ENCODE data around the gene NFATC4.

NFATC4 gene

GRCh38 chr14:24356208-24356607, 11.8 kb upstream of the NFATC4 start (continued):
- TF ChIP-seq TSHZ1 (tag by site-specific recombination; IDR thresholded peaks at IDR 0.05; ENCODE audit: borderline replicate concordance) (no peak), ZFP69B (tag by site-specific recombination; IDR thresholded peaks at IDR 0.05) (no peak), HIC1 (tag by site-specific recombination; IDR thresholded peaks at IDR 0.05) (no peak), BCL6B (tag by site-specific recombination; IDR thresholded peaks at IDR 0.05) (no peak), KLF10 (tag by site-specific recombination; IDR thresholded peaks at IDR 0.05) (no peak), ZNF174 (tag by site-specific recombination; IDR thresholded peaks at IDR 0.05) (no peak), ZNF530 (tag by site-specific recombination; IDR thresholded peaks at IDR 0.05; ENCODE audit: low read depth) (no peak), BCL11B (tag by site-specific recombination; IDR thresholded peaks at IDR 0.05; ENCODE audit: low read depth) (no peak)

GRCh38 chr14:24360281-24360680, 7.7 kb upstream of the NFATC4 start:
- no peaks in the 10 kb centered on the region for H3K36me3 ChIP-seq (ENCODE audit: control insufficient read depth in 2 of 2, insufficient read depth in 1 of 2, low read length in 2 of 2)
- no peak overlapping the region for H3K27ac ChIP-seq (ENCODE audit: extremely low read depth, low read depth, low read length)
- ChIA-PET CTCF (interaction anchor here (0.6 to 4.0 kb wide), 5 partner anchors 26 to 1073 kb away, joined by 3 to 41 read pairs (median 3); partner anchors contain the start of genes CBLN3 and KHNYN), POLR2A (interaction anchor here (1.1 kb wide), 1 partner anchor 69 kb away, joined by 3 read pairs; the partner anchor contains the start of genes CBLN3 and KHNYN)
- H3K4me1 ChIP-seq (ENCODE audit: control insufficient read depth, insufficient read depth, low read length): peaks cover 2% of the 10 kb centered on the region; the same call in 1 of the 2 replicates
- H3K9me3 ChIP-seq (ENCODE audit: control insufficient read depth, insufficient read depth, low read depth, low read length): no peaks in the 10 kb centered on the region
- H3K4me3 ChIP-seq (ENCODE audit: low read depth, low read length): no peak overlapping the region
- no peak for TF ChIP-seq CTCF (tag by site-specific recombination; IDR thresholded peaks at IDR 0.05)
- no peak for TF ChIP-seq ZFHX2 (tag by site-specific recombination; conservative IDR thresholded peaks at IDR 0.05)
- TF ChIP-seq ZNF23 (tag by site-specific recombination; IDR thresholded peaks at IDR 0.05; ENCODE audit: borderline replicate concordance): no peak
- TF ChIP-seq GFI1B (tag by site-specific recombination; IDR thresholded peaks at IDR 0.05): no peak
- no peak for TF ChIP-seq GLI2 (tag by site-specific recombination; IDR thresholded peaks at IDR 0.05; ENCODE audit: borderline replicate concordance, low read depth)
- TF ChIP-seq PATZ1 (tag by site-specific recombination; IDR thresholded peaks at IDR 0.05): no peak
- TF ChIP-seq ZNF366 (tag by site-specific recombination; conservative IDR thresholded peaks at IDR 0.05): no peak
- TF ChIP-seq ZNF521 (tag by site-specific recombination; IDR thresholded peaks at IDR 0.05): no peak
- no peak for TF ChIP-seq MYNN (tag by site-specific recombination; IDR thresholded peaks at IDR 0.05; ENCODE audit: borderline replicate concordance)
- no peak for TF ChIP-seq PRDM1 (tag by site-specific recombination; IDR thresholded peaks at IDR 0.05)
- TF ChIP-seq ELK4 (IDR thresholded peaks at IDR 0.05; ENCODE audit: borderline replicate concordance, low read depth, low read length): no peak
- TF ChIP-seq ZNF626 (tag by site-specific recombination; IDR thresholded peaks at IDR 0.05): no peak
- TF ChIP-seq ZNF112 (tag by site-specific recombination; IDR thresholded peaks at IDR 0.05): no peak
- no peak for TF ChIP-seq PRDM4 (tag by site-specific recombination; IDR thresholded peaks at IDR 0.05)

Measured in HEK293 (cell line).